HepG2 (cell line): ENCODE results near the gene VKORC1L1. TPM values are rescaled to one million over a fixed set of nuclear protein-coding genes. Genes with fewer than 3 reads are reported as not detected.

Source experiments
- ATAC-seq: fragments of 200-7000 bp; cut with Tn5 transposase; 3 replicates; pipeline ENCODE4 v1.9.1; 2020; ENCODE audit warnings: mild to moderate bottlenecking, moderate library complexity
- BruUV-seq: library from RNA; stranded (reverse); fragments of 400-500 nt; replicated peaks from 2 replicates; lab custom pipeline; 2021; lab: Mats Ljungman, UMichigan
- CTCF ChIA-PET: fragments of 300-600 bp; formaldehyde crosslinking; extraction: SDS; loops from one replicate; lab custom pipeline; 2021; ENCODE audit warnings: low total read pairs, inconsistent platforms, low intra/inter-chr PET ratio; lab: Yijun Ruan, JAX
- POLR2A ChIA-PET: fragments of 350-600 bp; sonication (Branson Sonifier 250); formaldehyde crosslinking; loops from one replicate; lab custom pipeline; 2020; ENCODE audit warnings: antibody characterized with exemption, inconsistent platforms; lab: Yijun Ruan, JAX
- DNase-seq: peaks from one replicate; pipeline ENCODE4 v3.0.0-alpha.2; 2015; ENCODE audit warnings: low spot score
- FAIRE-seq: peaks from 3 replicates; lab custom pipeline; 2011; peaks lifted over from hg19 to GRCh38; lab: Jason Lieb, UNC
- H2AFZ ChIP-seq: one replicate; pipeline ENCODE4 v1.6.1; 2011; ENCODE audit warnings: low read length, inconsistent platforms
- H3K27ac ChIP-seq: fragments of 300-600 bp; 3 replicates; pipeline ENCODE4 v1.8.0; 2011; ENCODE audit warnings: mixed run types, mild to moderate bottlenecking, mixed read lengths, low read length, inconsistent platforms; ENCODE audit not compliant: insufficient read depth; ENCODE audit errors: extremely low read length
- H3K27me3 ChIP-seq, 2 experiments: fragments of 200-600 bp in 1 of 2; 2 replicates in 1 of 2; 3 replicates in 1 of 2; pipeline versions ENCODE4 v1.6.0 to v1.8.0; 2011; ENCODE audit warnings: low read length in 2 of 2, mild to moderate bottlenecking in 2 of 2, moderate library complexity in 2 of 2, inconsistent platforms in 1 of 2; ENCODE audit not compliant: insufficient read depth in 2 of 2, control insufficient read depth in 1 of 2
- H3K36me3 ChIP-seq, 2 experiments: fragments of 200-600 bp in 1 of 2; replicated peaks in 1 of 2; 2 replicates in 1 of 2; 3 replicates in 1 of 2; pipeline versions ENCODE4 v1.5.1 to v1.8.0; 2011; ENCODE audit warnings: low read length in 2 of 2, inconsistent platforms in 1 of 2; ENCODE audit not compliant: insufficient read depth in 2 of 2, control insufficient read depth in 1 of 2
- H3K4me1 ChIP-seq: 2 replicates; pipeline ENCODE4 v1.5.1; 2012; ENCODE audit warnings: low read length, inconsistent platforms; ENCODE audit not compliant: insufficient read depth
- H3K4me2 ChIP-seq: 2 replicates; pipeline ENCODE4 v1.6.0; 2011; ENCODE audit warnings: low read depth, low read length, inconsistent platforms
- H3K4me3 ChIP-seq, 3 experiments: fragments of 200-600 bp in 1 of 3; sonication (generic), shearing (Covaris generic) in 1 of 3; replicated peaks in 1 of 3; 2 replicates each; pipeline ENCODE4 v1.5.1; 2011 to 2016; ENCODE audit warnings: low read length in 3 of 3, inconsistent platforms in 2 of 3, low read depth in 2 of 3, mild to moderate bottlenecking in 2 of 3, control low read depth in 1 of 3, mixed read lengths in 1 of 3; ENCODE audit not compliant: insufficient read depth in 1 of 3
- H3K79me2 ChIP-seq: one replicate; pipeline ENCODE4 v1.6.1; 2011; ENCODE audit warnings: low read length, inconsistent platforms; ENCODE audit not compliant: insufficient read depth
- H3K9ac ChIP-seq: 2 replicates; pipeline ENCODE4 v1.6.0; 2011; ENCODE audit warnings: mild to moderate bottlenecking, low read depth, low read length, inconsistent platforms; ENCODE audit not compliant: insufficient read depth
- H3K9me3 ChIP-seq: 2 replicates; pipeline ENCODE4 v1.5.1; 2012; ENCODE audit warnings: mild to moderate bottlenecking, low read length
- H4K20me1 ChIP-seq: 2 replicates; pipeline ENCODE4 v1.6.0; 2011; ENCODE audit warnings: inconsistent platforms, mild to moderate bottlenecking, low read length, moderate library complexity; ENCODE audit not compliant: insufficient read depth
- AHR ChIP-seq: IDR thresholded peaks from 2 replicates; pipeline ENCODE4 v1.6.1; 2018; ENCODE audit warnings: missing genetic modification reagents, missing compliant biosample characterization
- E2F2 ChIP-seq: sonication (generic); formaldehyde crosslinking; IDR thresholded peaks from 2 replicates; pipeline ENCODE4 v1.4.0; 2020; ENCODE audit warnings: missing genetic modification reagents, borderline replicate concordance
- NRL ChIP-seq: sonication (generic); formaldehyde crosslinking; IDR thresholded peaks from 2 replicates; pipeline ENCODE4 v1.5.0; 2020; ENCODE audit warnings: missing genetic modification reagents, mild to moderate bottlenecking, moderate library complexity, borderline replicate concordance
- PHF5A ChIP-seq: IDR thresholded peaks from one replicate; pipeline ENCODE4 v1.6.1; 2018; ENCODE audit warnings: low read depth, missing genetic modification reagents; ENCODE audit not compliant: unreplicated experiment
- PITX1 ChIP-seq: sonication (generic); formaldehyde crosslinking; IDR thresholded peaks from 2 replicates; pipeline ENCODE4 v1.5.1; 2020; ENCODE audit warnings: mild to moderate bottlenecking, missing genetic modification reagents
- STAG1 ChIP-seq: sonication (generic); formaldehyde crosslinking; IDR thresholded peaks from 2 replicates; pipeline ENCODE4 v1.4.0; 2020; ENCODE audit warnings: missing genetic modification reagents
- XRCC5 ChIP-seq: fragments of 200-400 bp; formaldehyde crosslinking; optimal IDR thresholded peaks from 2 replicates; pipeline ENCODE3; 2017; ENCODE audit warnings: mild to moderate bottlenecking, low read length
- ZBTB38 ChIP-seq: sonication (generic); formaldehyde crosslinking; IDR thresholded peaks from 2 replicates; pipeline ENCODE4 v1.5.1; 2020; ENCODE audit warnings: mild to moderate bottlenecking, missing genetic modification reagents
- ZFP36 ChIP-seq: fragments of 150-350 bp; IDR thresholded peaks from 2 replicates; pipeline ENCODE4 v1.6.1; 2018; ENCODE audit warnings: borderline replicate concordance, low read length, low read depth; ENCODE audit not compliant: partially characterized antibody
- ZMAT3 ChIP-seq: sonication (generic); formaldehyde crosslinking; conservative IDR thresholded peaks from 2 replicates; pipeline ENCODE4 v1.7.0; 2021; ENCODE audit warnings: missing genetic modification reagents
- ZNF282 ChIP-seq: fragments of 450-650 bp; IDR thresholded peaks from 2 replicates; pipeline ENCODE4 v1.6.1; 2018; ENCODE audit not compliant: partially characterized antibody
- ZZZ3 ChIP-seq: sonication (generic); formaldehyde crosslinking; IDR thresholded peaks from 2 replicates; pipeline ENCODE4 v1.4.0; 2020; ENCODE audit warnings: missing genetic modification reagents, mild to moderate bottlenecking, borderline replicate concordance
- WGBS: methylation state at CpG from one replicate; pipeline ENCODE4 v1.1.6; 2017; ENCODE audit warnings: low lambda C conversion rate; 5-methylcytosine and 5-hydroxymethylcytosine counted together
- in situ Hi-C: cut with HindIII; loops from 2 replicates; pipeline ENCODE4 v1.10.0; 2017; ENCODE audit warnings: low pct_unique_long_range_greater_than_20kb; ENCODE audit not compliant: extremely low pct_ligation_motif_present
- intact Hi-C: fragments of 100-400 bp; cut with micrococcal nuclease; formaldehyde crosslinking; loops from one replicate; pipeline ENCODE4 v1.10.0; 2022; ENCODE audit not compliant: unreplicated experiment
- polyA plus RNA-seq, 8 experiments: library from polyadenylated mRNA; depleted of rRNA in 3 of 8; stranded (reverse) in 7 of 8; unstranded in 1 of 8; fragments of >200 nt; fragmentation: Illumina TruSeq in 4 of 8; extraction: Trizol in 4 of 8; gene quantifications; 2 replicates each; pipeline versions ENCODE4 v1.2.1 to v1.2.3, GENCODE V29; 2011 to 2016; ENCODE audit warnings: low read depth in 4 of 8, missing spikeins in 1 of 8, mixed read lengths in 1 of 8; ENCODE audit not compliant: insufficient read depth in 1 of 8
- total RNA-seq, 5 experiments: library from RNA; depleted of rRNA; stranded (reverse); fragments of >200 nt; fragmentation: Illumina TruSeq; extraction: Trizol; gene quantifications; 2 replicates each; pipeline ENCODE4 v1.2.3, GENCODE V29; 2016; ENCODE audit warnings: low read depth in 1 of 5
- TF ChIP-seq, protein P1 (sequence below): sonication (generic); formaldehyde crosslinking; IDR thresholded peaks from 2 replicates; pipeline ENCODE4 v1.5.0; 2020; ENCODE audit warnings: mild to moderate bottlenecking, missing genetic modification reagents, moderate library complexity

Gene VKORC1L1
- total and polyA plus RNA-seq, 2 of the 13 experiments (the other 11 are each of a cell fraction or from before 2014, with no cell fraction given) = 13.9 to 16.5 TPM

GRCh38 chr7:65839846-65840245 lies 33.0 kb upstream of the VKORC1L1 start:
- H3K27ac ChIP-seq = no peak overlapping the region
- H3K36me3 ChIP-seq = peaks cover 0 to 2% of the 10 kb centered on the region in 2 experiments; a peak in 1 of 5 replicates
- FAIRE-seq (no peak), DNase-seq (no peak), ATAC-seq (no peak)
- H3K27me3 ChIP-seq = no peaks in the 10 kb centered on the region
- peaks cover 6% of the 10 kb centered on the region for H3K4me1 ChIP-seq
- H4K20me1 ChIP-seq = no peaks in the 10 kb centered on the region
- H3K9ac ChIP-seq = no peak overlapping the region
- in situ Hi-C loops = no loop called here
- ChIA-PET CTCF (no interaction called here), POLR2A (no interaction called here)
- 85% methylated on average over 6 of the region's 6 CpGs for WGBS
- TF ChIP-seq XRCC5 (no peak), PHF5A (CRISPR knock-in tag) (no peak), AHR (CRISPR knock-in tag) (no peak), ZZZ3 (CRISPR knock-in tag) (no peak), ZNF282 (no peak), ZFP36 (no peak)
- no peaks in the 10 kb centered on the region for H3K9me3 ChIP-seq
- intact Hi-C loops = no loop called here
- BruUV-seq = no TSS peak
- H3K4me2 ChIP-seq = no peak overlapping the region
- H3K79me2 ChIP-seq = no peaks in the 10 kb centered on the region
- no peak overlapping the region for H3K4me3 ChIP-seq
- no peak overlapping the region for H2AFZ ChIP-seq

- Histone ChIP-seq H4K20me1 (no peaks in the 10 kb centered on the region), H3K9me3 (no peaks in the 10 kb centered on the region), H3K4me2 (no peak overlapping the region), H3K27ac (no peak overlapping the region), H3K36me3 (peaks cover 0 to 2% of the 10 kb centered on the region in 2 experiments; a peak in 1 of 5 replicates), H2AFZ (no peak overlapping the region), H3K9ac (no peak overlapping the region), H3K4me3 (no peak overlapping the region), H3K4me1 (peaks cover 6% of the 10 kb centered on the region), H3K79me2 (no peaks in the 10 kb centered on the region), H3K27me3 (no peaks in the 10 kb centered on the region)
- BruUV-seq = no TSS peak
- FAIRE-seq (no peak), DNase-seq (no peak), ATAC-seq (peak; percentile 79)
- in situ Hi-C loops = no loop called here
- ChIA-PET POLR2A (no interaction called here), CTCF (no interaction called here)
- intact Hi-C loops = no loop called here
- 80% methylated on average over 4 of the region's 4 CpGs for WGBS
- TF ChIP-seq, protein P1, sequence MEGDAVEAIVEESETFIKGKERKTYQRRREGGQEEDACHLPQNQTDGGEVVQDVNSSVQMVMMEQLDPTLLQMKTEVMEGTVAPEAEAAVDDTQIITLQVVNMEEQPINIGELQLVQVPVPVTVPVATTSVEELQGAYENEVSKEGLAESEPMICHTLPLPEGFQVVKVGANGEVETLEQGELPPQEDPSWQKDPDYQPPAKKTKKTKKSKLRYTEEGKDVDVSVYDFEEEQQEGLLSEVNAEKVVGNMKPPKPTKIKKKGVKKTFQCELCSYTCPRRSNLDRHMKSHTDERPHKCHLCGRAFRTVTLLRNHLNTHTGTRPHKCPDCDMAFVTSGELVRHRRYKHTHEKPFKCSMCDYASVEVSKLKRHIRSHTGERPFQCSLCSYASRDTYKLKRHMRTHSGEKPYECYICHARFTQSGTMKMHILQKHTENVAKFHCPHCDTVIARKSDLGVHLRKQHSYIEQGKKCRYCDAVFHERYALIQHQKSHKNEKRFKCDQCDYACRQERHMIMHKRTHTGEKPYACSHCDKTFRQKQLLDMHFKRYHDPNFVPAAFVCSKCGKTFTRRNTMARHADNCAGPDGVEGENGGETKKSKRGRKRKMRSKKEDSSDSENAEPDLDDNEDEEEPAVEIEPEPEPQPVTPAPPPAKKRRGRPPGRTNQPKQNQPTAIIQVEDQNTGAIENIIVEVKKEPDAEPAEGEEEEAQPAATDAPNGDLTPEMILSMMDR (CRISPR knock-in tag) = peak; percentile 22; the same call in 1 of the 2 replicates
- TF ChIP-seq NRL = 0 out of 2 replicates have a peak, but pooled peaks have one; percentile 3
- no peak for TF ChIP-seq ZMAT3 (CRISPR knock-in tag)
- peak; percentile 30 for TF ChIP-seq STAG1 (CRISPR knock-in tag)
- no peak for TF ChIP-seq E2F2 (CRISPR knock-in tag)
- TF ChIP-seq ZBTB38 (CRISPR knock-in tag) = peak; percentile 57; the same call in 1 of the 2 replicates
- no peak for TF ChIP-seq PITX1 (CRISPR knock-in tag)
Observed at GRCh38 chr7:65840446-65840845, 32.4 kb upstream of the VKORC1L1 start.
